ENCODE measurements around the gene HPS1.

- TF ChIP-seq, protein P1, sequence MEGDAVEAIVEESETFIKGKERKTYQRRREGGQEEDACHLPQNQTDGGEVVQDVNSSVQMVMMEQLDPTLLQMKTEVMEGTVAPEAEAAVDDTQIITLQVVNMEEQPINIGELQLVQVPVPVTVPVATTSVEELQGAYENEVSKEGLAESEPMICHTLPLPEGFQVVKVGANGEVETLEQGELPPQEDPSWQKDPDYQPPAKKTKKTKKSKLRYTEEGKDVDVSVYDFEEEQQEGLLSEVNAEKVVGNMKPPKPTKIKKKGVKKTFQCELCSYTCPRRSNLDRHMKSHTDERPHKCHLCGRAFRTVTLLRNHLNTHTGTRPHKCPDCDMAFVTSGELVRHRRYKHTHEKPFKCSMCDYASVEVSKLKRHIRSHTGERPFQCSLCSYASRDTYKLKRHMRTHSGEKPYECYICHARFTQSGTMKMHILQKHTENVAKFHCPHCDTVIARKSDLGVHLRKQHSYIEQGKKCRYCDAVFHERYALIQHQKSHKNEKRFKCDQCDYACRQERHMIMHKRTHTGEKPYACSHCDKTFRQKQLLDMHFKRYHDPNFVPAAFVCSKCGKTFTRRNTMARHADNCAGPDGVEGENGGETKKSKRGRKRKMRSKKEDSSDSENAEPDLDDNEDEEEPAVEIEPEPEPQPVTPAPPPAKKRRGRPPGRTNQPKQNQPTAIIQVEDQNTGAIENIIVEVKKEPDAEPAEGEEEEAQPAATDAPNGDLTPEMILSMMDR (IDR thresholded peaks at IDR 0.05): no peak
- TF ChIP-seq POLR2A (IDR thresholded peaks at IDR 0.05): no peak
Measured at GRCh38 chr10:98417973-98418664, 28.6 kb downstream of the HPS1 start.
